ENCODE results near the gene OLIG2.

Gene OLIG2

GRCh38 chr21:33033094-33033951 is 7.6 kb downstream of the OLIG2 start:
- TF ChIP-seq, protein P1, sequence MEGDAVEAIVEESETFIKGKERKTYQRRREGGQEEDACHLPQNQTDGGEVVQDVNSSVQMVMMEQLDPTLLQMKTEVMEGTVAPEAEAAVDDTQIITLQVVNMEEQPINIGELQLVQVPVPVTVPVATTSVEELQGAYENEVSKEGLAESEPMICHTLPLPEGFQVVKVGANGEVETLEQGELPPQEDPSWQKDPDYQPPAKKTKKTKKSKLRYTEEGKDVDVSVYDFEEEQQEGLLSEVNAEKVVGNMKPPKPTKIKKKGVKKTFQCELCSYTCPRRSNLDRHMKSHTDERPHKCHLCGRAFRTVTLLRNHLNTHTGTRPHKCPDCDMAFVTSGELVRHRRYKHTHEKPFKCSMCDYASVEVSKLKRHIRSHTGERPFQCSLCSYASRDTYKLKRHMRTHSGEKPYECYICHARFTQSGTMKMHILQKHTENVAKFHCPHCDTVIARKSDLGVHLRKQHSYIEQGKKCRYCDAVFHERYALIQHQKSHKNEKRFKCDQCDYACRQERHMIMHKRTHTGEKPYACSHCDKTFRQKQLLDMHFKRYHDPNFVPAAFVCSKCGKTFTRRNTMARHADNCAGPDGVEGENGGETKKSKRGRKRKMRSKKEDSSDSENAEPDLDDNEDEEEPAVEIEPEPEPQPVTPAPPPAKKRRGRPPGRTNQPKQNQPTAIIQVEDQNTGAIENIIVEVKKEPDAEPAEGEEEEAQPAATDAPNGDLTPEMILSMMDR (IDR thresholded peaks at IDR 0.05; ENCODE audit: low read depth, low read length): no peak
- DNase-seq (ENCODE audit: extremely low read depth, low read depth): no peak

GRCh38 chr21:33033961-33034413 is 8.3 kb downstream of the OLIG2 start:
- no peak for DNase-seq (ENCODE audit: extremely low read depth, low read depth)
- TF ChIP-seq, protein P1 (IDR thresholded peaks at IDR 0.05; ENCODE audit: low read depth, low read length): no peak

DNA sequence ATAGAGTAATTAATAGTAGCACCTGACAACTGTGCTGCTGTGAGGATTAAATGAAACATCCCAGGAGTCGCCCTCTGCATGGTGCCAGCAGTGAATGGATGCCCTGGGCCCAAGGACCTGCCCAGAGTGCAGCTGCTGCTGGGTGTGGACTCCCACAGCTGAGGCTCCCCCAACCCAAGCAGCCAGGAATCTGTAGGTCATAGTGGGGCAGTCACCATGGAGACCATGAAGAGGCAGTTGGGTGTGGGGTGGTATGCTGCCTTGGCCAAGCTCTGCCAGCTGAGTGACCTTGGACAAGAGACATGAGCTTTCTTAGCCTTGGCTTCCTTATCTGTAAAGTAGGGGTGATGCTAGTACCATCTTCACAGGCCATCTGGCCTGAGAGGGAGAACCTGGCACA is 9.4 kb downstream of the OLIG2 start:
- TF ChIP-seq, protein P1 (IDR thresholded peaks at IDR 0.05; ENCODE audit: low read depth, low read length): no peak
- DNase-seq (ENCODE audit: extremely low read depth, low read depth): no peak

DNA sequence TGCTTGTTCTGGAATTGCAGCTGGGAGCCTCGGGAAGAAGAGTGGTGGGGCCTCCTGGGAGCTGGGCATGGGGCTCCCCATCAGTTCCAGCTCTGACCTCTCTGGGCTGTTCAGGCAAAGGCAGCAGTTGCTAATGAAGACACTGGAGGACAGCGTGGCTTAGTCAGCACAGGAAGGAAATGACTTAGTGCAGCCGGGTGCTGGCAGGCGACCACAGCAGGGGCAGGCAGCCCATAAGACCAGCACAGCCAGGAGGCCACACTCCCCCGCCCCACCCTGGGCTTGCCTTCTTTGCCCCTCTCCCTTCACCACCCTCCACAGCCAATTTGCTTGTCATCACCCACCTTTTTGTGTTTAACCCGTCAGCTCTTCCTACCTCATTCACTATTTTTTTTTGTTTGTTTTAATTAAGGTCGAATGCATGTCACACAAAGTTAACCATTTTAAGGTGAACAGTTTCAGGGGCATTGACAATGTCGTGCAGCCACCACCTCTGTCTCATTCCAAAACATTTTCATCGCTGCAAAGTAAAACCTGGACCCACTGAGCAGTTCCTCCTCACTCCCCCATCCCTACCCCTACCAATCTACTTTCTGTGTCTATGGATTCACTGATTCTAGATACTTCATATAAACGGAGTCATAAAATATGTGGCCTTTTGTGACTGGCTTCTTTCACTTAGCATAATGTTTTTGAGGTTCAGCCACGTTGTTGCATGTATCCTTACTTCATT is 10.9 kb downstream of the OLIG2 start:
- DNase-seq (ENCODE audit: extremely low read depth, low read depth): no peak
- TF ChIP-seq, protein P1 (IDR thresholded peaks at IDR 0.05; ENCODE audit: low read depth, low read length): no peak

- TF ChIP-seq, protein P1 (IDR thresholded peaks at IDR 0.05; ENCODE audit: low read depth, low read length): no peak
- no peak for DNase-seq (ENCODE audit: extremely low read depth, low read depth)
Measured at GRCh38 chr21:33037501-33037900, 11.8 kb downstream of the OLIG2 start.

DNA sequence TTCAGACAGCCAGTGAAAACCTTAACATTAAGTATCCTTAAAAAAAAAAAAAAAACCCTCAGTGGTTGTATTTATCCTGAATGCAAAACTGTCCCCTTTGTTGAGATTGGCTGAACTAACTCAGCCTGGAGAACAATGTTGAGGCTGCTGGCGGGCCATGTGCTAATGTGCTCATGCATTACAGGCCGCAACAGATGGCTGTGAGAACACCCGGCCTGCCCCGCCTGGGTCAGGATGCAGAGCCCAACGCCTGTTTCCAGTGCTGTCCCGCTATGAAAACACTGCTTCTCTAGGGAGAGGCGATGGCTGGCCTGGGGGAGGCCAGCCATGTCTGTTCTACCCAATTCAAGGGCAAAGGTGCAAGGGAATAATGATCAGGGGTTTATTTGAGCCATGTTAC is 13.8 kb downstream of the OLIG2 start:
- TF ChIP-seq, protein P1 (IDR thresholded peaks at IDR 0.05; ENCODE audit: low read depth, low read length): no peak
- no peak for DNase-seq (ENCODE audit: extremely low read depth, low read depth)

DNA sequence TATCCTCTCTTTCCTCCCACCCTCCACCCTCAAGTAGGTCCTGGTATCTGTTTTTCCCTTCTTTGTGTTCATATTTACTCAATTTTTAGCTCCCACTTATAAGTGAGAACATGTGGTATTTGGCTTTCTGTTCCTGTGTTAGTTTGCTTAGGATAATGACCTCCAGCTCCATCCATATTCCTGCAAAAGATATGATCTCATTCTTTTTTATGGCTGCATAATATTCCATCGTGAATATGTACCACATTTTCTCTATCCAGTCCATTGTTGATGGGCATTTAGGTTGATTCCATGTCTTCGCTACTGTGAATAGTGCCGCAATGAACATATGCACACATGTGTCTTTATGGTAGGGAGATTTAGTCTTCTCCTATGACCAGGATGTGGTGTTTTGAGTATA is 14.5 kb downstream of the OLIG2 start:
- TF ChIP-seq, protein P1 (IDR thresholded peaks at IDR 0.05; ENCODE audit: low read depth, low read length): no peak

More for the DNA sequence above, 14.5 kb downstream of the OLIG2 start:
- no peak for DNase-seq (ENCODE audit: extremely low read depth, low read depth)

Data from AG09319 (cell line).